22Rv1 (cell line): ENCODE results near the gene LUC7L2.

Experiments used
- H3K27ac ChIP-seq: fragments of 450-650 bp; 2 replicates; pipeline ENCODE4 v1.5.1; 2017
- ZFX ChIP-seq: fragments of 450-650 bp; IDR thresholded peaks from 2 replicates; pipeline ENCODE4 v1.6.1; 2017; ENCODE audit warnings: antibody characterized with exemption, borderline replicate concordance
- TF ChIP-seq, protein P1 (sequence below): fragments of 450-650 bp; IDR thresholded peaks from 2 replicates; pipeline ENCODE4 v1.5.1; 2017; ENCODE audit warnings: mild to moderate bottlenecking

Gene LUC7L2

DNA sequence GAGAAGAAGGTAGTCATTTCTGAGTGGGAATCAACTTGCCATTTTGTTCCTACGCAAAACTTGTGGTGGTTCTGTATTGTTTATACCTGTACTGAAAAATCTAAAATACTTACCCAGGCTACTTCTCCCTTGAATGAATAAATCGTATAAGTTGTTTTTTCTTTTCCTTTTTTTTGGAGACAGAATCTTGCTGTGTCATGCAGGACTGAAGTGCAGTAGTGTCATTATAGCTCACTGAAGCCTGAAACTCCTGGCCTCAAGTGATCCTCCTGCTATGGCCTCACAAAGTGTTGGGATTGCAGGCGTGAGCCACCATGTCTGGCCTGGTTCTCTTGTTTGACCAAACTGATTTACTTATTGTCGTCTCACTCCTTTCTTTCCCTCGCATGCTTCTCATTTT lies 27.9 kb downstream of the LUC7L2 start:
- no peak overlapping the region for H3K27ac ChIP-seq
- TF ChIP-seq, protein P1, sequence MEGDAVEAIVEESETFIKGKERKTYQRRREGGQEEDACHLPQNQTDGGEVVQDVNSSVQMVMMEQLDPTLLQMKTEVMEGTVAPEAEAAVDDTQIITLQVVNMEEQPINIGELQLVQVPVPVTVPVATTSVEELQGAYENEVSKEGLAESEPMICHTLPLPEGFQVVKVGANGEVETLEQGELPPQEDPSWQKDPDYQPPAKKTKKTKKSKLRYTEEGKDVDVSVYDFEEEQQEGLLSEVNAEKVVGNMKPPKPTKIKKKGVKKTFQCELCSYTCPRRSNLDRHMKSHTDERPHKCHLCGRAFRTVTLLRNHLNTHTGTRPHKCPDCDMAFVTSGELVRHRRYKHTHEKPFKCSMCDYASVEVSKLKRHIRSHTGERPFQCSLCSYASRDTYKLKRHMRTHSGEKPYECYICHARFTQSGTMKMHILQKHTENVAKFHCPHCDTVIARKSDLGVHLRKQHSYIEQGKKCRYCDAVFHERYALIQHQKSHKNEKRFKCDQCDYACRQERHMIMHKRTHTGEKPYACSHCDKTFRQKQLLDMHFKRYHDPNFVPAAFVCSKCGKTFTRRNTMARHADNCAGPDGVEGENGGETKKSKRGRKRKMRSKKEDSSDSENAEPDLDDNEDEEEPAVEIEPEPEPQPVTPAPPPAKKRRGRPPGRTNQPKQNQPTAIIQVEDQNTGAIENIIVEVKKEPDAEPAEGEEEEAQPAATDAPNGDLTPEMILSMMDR: no peak
- TF ChIP-seq ZFX: no peak

DNA sequence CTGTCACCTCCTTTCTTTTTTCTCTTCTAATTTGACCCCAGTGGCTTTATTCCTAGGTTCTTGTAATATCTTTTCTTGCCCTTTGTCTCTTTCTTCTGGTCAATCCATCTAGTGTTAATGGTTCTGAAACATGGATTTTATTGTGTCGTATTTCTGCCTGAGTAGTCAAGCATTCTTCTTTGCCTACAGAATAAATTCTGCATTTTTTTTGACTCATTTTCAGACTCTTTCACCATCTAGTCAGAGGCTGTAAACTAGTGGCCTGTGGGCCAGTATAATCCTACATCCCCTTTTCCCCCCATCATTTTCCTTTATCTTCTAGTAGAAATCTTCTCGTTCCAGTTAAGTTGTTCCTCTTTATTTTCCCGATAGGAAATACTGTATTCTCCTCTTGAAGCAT lies 29.4 kb downstream of the LUC7L2 start:
- TF ChIP-seq, protein P1: no peak
- H3K27ac ChIP-seq: no peak overlapping the region

DNA sequence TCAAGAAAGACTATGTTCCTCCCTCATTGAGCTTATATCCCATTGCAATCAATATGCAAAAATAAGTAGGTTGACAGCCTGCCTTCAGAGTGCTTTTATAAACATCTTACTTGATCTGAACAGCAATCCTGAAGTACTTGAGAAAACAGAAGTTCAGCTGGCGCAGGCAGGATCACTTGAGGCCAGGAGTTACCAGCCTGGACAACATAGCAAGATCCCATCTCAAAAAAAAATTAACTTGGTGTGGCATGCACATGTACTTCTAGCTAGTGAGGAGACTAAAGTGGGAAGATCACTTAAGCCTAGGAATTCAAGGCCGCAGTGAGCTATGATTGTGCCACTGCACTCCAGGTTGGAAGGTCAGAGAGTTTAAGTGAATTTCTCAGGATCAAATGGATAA lies 30.1 kb downstream of the LUC7L2 start:
- TF ChIP-seq, protein P1: no peak
- no peak for TF ChIP-seq ZFX
- no peak overlapping the region for H3K27ac ChIP-seq

DNA sequence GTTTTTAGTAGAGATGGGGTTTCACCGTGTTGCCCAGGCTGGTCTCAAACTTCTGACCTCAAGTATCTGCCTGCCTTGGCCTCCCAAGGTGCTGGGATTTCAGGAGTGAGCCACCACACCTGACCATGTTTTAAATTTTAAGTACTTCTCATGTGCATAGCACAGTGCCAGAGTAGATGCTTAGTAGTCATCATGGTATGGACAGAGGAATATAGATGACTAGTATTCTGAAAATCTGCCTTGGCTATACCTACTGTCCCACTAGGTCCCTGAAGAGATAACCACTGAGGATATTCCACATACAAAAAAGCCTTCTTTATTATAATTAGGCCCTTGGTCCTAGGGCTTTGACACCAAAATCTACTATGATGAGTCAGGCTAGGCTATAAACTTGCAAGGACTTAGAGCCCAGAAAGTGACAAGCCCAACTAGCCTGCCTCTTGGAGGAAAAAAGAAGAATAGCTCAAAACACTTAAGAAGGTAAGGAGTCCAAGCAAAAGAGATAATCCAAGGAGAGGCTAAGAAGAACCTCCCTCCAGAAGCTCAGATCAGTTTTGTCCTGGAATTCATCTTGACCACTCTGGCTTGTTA lies 34.0 kb downstream of the LUC7L2 start:
- no peak for TF ChIP-seq ZFX
- TF ChIP-seq, protein P1: no peak
- no peak overlapping the region for H3K27ac ChIP-seq

DNA sequence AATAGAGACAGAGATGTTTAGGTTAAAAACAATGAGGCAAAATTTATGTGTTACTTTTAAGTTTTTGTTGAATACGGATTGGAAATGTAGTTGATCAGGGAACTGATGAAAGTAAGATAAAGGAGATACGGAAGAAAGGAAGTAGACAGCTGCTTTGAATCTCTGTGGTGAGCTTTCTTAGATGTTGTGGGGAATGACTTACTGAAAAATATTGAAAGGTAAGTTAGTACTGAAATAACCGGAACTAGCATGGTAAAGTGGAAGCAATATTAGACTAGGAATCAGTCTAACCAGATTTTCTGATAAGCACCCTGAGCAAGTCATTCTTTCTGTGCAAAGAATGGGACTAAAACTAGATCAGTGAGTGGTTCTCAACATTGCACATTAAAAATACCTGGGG lies 34.8 kb downstream of the LUC7L2 start:
- no peak overlapping the region for H3K27ac ChIP-seq

DNA sequence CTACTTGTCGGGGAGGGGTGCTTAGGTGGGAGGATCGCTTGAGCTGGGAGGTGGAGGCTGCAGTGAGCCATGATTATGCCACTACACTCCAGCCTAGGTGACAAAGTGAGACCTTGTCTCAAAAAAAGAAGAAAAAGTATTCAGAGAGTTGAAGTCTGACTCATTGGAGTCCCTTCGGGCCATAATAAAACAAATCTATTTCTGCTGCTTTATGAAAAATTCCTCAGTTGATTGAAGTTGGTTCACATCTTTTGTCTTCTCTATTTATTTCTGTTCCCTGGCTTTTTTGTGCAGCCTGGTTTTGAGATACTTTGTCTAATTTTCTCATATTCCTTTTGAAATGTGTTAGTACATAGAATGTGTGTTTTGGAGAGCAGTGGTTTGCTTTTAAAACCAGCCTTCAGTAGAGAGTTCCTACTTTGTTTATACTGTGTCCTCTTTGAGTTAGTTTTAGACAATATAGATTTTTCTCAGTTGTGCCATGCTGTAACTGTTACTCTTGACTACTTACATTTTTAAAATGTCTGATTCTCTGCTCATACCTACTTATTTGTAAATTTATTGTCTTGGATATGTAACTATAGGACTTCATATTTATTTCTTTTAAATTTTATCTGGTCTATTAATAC lies 36.7 kb downstream of the LUC7L2 start:
- TF ChIP-seq, protein P1: no peak
- TF ChIP-seq ZFX: no peak

More for the DNA sequence above, 34.8 kb downstream of the LUC7L2 start:
- TF ChIP-seq ZFX: no peak
- TF ChIP-seq, protein P1: no peak

DNA sequence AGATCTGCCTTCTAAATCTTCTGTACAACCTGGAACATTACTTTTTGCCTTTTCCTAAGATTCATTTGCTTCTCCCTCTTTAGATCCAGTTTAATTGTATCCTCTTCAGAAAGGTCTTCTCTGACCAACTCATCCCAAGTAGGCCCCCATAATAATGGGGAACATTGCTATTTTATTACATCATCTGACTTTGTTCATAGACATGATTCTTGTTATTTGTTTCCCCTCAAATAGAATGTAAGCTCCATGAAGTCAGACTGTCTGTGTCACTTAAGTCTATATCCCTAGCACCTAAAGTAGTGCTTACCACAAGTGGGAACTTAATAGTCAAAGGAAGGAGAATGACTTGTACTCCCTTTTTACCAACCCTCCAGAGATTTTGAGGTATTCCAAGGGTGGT lies 37.5 kb downstream of the LUC7L2 start:
- no peak for TF ChIP-seq ZFX
- TF ChIP-seq, protein P1: no peak
- no peak overlapping the region for H3K27ac ChIP-seq

More for the DNA sequence above, 36.7 kb downstream of the LUC7L2 start:
- no peak overlapping the region for H3K27ac ChIP-seq
